ENCODE data around the gene HOTAIR.

HOTAIR gene

DNA sequence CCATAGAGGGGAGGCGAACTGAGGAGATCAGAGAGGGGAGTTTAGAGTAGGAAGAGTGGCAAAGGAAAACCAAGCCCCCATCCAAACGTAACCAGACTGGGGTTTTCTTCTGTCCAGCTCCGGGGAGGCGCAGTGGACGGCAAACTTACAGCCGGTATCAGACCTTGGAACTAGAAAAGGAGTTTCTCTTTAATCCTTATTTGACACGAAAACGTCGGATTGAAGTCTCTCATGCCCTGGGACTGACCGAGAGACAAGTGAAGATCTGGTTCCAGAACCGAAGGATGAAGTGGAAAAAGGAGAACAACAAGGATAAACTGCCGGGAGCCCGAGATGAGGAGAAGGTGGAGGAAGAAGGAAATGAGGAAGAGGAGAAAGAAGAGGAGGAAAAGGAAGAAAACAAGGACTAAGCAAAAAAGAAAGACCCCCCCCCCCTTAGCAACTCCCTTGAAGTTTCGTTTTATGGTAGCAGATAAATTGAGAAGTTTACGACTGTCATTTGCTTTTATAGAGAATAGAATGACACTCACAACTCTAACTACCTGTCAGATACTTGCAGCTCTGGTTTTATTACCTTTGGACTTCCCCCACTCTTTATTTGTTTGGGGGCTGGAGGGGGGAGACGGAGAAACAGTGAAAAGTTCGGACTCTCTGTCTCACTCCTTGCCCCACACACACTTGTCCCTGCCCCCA is 36.4 kb upstream of the HOTAIR start:
- DNase-seq = no peak

DNA sequence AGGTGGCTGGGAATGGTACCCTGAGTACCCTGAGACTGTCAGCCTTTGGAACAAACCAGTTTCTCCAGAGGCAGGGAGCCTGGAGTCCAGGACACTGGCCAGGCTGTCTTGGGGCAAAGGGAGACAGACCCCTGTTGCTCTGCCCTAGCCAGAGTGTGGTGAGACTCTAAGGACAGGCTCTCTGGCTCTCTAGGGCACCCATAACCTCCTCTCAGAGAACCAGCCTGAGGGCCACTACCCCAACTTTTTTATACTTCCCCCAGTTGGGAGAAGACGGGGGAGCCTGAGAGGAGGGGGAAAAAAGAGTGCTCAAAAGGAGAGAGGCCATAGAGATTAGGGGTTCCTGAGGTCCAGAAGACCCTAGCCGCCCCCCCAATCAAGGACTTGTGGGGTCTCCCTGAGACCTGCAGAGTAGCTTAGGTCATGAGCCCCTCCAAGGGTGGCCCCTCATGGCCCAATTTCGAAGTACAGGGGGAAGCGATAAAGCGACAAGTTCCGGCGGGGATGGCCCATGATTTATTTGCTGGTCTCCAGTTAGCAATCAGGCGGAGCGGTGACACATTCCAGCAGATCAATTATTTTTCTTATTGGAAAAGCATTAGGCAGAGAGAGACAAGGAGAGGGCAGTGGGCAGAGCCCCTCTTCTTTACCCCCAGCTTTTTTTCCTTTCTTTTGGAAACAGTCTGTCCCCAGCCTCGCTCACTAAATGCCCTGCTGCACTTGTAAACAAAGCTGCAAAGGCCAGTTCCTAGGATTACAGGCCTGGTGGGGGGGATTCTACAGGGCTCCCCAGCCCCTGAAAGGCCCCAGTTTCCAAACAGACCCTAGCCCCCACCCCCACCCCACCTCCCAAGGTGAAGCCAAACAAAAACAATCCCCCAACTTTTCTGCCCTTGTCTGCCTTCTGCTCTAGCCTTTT is 35.6 kb upstream of the HOTAIR start:
- no peak for DNase-seq

DNA sequence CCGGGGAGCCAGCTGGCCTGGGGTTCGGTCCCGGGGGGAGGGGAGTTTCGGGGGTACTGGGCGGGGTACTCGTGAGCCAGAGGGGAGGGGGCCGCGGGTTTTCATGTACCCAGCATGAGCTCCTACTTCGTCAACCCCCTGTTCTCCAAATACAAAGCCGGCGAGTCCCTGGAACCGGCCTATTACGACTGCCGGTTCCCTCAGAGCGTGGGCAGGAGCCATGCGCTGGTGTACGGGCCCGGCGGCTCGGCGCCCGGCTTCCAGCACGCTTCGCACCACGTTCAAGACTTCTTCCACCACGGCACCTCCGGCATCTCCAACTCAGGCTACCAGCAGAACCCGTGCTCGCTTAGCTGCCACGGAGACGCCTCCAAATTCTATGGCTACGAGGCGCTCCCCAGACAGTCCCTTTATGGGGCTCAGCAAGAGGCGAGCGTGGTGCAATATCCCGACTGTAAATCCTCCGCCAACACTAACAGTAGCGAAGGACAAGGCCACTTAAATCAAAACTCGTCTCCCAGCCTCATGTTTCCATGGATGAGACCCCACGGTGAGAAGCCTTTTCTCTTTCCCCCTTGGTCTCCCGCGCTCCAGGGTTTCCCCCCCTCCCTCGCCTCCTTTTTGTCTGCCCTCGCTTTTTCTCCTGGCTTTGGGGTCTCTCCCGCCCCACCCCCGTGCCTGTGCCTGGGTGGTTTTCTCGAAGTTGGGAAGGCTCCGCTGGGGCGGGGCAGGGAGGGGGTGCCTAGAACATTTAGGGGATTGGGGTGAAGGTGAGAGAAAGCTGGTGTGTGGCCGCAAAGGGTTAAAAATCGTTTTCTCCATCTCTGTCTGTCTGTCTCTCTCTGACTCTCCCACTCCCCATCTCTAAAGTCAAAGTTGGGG is 34.7 kb upstream of the HOTAIR start:
- peak; percentile 45 to 69 (median 62) for DNase-seq

DNA sequence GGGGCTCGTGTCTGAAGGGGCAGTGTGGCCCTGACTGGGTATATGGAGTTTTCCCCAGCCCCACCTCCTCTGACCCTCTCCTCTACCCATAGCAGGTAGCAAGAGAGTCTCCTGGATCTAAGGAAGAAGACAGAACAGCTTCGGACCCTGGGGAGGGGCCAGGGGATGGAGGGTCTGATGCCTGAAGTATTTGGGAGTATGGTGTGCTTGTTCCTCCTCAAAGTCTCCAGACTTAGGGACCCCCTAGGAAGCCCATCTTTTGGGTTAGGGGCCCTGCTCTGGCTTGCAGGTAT is 33.5 kb upstream of the HOTAIR start:
- DNase-seq = no peak

DNA sequence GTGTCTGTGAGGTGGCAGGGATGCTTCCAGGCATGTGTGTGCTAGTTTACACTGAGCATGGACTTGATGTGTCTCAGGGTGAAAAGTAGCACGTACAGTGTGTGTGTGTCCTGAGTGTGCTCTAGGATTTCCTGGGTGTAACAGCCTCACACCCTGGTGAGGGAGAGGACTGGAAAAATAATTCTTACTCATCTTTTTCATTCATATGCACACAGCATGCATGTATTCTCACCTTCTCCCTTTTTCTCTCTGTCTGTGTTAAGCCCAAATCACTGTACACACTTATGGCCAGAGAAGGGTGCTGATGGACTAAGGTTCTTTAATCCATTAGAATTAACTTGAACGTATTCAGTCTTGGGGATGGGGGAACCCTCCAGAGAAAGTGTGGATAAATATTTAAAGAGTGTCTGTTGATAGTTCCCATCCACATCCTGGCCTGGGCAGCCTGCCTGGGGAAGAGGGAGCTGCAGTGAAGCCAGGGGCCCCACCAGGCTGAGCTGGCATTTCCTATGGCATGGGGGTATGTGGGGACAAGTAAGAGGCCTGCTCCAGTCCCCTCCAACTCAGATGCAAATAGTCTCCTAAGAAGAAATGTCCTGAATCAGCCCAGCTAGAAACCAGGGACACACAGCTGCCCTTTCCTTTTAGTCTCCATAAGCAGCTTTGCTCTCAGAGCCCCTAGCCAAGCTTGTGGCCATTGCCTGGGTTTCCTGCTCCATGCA is 32.9 kb upstream of the HOTAIR start:
- no peak for DNase-seq

DNA sequence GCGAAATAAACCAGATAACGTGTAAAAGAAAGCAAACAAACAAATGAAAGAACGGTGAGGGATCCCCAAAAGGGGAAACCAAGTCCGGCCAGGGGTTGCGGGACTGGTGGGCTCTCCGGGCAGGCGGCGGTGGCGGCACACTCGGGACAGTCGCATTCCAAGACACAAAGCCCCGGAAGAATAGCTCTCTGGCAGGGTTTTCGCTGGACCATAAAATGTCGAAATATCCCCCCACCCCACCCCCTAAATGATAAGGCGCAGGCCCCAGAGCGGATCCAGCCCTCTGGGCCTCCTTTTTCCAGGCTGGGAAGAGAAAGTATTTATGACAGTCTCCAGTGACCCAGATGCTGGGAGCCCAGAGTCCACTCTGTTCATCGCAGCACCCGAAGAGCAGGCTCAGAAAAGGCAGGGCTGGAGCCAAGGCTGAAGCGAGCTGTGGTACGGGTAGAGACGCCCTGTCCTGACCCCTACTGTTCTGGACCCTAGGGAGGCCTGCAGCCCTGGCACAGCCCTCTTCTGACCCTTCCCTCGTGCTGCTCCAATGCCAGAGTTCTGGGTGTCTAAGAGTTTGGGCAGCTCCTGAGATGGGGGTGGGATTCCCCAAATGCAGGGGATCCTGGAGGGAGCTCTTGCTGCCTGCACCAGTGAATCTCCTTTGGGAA is 31.9 kb upstream of the HOTAIR start:
- no peak for DNase-seq

DNA sequence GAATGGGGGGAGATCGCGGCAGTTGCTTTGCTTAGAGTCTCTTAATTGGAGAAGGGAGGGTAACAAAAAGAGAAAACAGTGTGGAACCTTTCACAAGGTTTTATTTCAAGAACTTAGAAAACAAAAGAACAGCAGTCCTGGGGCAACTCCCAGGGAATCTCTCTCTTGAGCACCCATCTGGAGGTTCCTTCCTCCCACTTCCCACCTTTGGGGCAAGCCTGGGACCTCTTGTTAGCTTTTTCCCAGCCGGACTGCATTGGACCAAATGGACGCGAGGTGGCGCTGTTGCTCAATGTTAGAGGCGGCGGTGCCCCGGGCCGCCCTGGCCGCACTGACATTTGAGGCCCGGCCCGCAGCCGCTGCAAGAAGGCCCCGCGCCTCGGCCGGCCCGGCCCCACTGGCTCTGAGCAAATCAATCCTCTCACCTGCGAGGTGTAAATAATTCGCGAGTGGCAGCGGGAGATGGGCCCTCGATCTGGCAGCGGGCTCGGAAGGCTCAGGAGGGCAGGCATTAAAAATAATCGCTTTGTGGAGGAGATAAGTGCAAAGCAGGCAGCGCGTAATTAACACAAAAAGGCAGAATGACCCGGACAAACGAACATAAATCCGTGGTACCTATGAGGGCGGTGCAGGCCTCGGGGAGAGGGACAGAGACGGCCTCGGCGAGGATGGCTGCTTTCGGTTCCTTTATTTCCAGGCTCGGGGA is 31.3 kb upstream of the HOTAIR start:
- peak; percentile 85 to 93 (median 91) for DNase-seq

DNA sequence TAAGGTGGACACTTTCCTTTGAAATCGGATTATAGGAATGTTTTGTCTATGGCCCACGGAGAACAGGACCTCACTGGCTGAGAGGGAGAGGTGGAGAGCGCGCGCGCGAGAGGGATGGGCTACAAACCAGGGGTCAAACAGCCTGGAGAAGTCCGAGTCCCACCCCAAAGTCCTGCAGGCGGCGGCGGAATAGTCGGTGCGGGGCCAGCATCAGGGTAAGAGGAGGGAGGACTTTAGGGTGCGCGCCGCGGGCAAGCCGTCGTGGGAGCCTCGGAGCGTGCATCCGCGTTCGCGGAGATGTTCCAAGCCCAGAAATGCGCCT is 30.7 kb upstream of the HOTAIR start:
- DNase-seq = no peak

DNA sequence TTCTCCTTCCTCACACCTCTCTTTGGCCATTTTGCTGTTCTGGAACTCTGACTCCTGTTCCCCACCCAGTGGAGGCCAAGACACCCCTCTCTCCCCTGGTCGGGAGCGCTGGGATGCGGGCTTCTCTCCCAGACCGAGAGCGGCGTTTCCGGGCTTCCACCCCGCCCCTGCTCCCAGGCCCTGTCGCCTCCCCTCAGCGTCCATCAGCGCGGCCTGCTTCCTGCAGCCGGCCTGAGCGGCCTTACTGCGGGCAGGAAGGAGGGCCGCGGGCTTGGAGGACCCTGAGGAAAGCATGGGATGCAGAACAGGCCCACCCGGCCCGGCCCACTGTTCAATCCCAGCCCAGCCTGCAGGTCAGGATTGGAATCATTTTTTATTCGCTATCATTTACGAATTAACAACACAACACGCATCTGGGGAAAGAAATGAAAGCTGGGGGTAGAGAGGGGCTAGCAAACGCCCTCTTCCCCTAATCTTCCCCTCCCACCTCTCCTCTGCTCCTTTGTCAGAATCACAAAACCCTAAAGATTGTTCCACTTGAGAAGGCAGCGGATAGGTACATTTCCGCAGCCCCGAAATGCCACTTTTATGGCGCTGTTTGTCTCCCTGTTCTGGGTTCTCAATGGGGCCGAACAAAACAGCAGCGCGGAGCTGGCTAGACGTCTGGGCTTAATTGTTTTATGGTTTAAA is 30.2 kb upstream of the HOTAIR start:
- DNase-seq = no peak

DNA sequence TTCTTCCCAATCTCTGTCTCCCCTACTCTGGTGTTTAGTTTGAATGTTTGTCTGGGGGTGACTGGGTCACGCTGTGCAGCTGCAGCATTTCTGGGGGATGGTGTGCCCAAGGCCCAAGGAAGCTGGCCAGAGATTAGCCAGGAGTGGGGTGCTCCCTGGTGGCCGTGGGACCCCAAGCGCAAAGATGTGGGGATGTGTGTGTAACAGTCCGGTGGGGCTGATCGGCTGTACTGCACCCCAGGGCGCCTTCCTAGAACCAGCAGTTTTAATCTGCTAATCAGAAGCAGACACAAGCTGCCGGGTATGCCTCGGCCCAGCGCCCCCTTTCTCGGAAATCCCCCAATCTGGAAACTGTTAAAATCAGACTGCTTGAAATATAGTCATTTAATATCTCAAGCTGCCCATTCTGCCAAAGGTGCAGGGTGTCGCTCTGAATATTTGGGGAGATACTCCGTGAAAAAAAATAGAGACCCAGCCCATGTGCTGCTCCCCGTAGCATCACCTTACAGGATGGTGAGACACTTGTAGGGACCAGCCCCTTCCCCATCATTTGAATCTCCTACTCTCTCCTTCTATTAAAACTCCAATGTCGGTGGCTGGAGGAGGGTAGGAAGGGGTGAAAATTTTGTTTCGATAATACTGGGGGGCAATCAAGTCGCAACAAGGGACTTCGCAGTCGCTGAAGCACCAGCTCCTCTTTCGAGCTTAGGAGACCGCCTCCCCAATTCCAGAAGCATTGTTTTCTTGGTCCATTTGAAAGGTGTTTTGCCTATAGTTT is 29.5 kb upstream of the HOTAIR start:
- DNase-seq = no peak

DNA sequence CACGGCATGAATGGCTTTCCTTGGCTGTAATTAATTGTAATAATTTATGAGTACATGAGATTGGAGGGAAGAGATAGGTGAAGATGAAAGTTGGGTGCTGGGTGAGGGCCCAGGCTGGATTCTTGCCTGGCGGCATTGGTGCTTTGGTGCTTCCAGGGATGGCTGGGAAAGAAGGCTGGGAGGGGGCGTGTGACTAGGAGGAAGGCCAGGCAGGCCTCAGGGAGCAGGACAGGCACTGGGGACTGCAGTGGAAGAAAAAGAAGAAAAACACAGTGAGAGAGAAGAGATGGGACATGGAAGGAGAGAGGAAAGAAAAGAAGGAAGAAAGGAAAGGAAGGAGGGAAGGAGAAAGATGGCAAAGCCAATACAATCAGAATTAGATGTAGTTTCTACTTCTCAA is 28.9 kb upstream of the HOTAIR start:
- DNase-seq = no peak

DNA sequence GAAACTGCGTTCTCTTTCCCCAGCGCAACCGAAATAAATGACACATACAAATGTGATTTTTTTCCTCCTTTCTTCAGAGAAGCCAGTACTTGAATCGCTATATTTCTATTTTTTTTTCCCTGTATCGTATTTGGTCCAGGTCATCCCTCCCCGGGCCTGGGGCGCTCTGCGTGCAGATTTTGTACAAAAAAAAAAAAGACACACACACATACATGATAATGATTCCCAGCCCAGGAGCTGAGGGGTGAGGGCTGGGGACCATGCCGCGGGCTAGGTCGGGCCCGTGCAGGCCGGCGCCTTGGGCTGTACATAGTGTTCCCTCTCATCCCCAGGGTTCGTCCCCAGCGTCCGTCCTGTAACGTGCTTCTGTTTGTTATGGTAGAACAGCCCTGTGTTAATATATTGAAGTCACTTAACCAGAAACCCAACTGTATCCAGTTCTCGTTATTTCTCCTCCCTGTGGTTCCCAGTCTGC is 28.2 kb upstream of the HOTAIR start:
- no peak for DNase-seq

DNA sequence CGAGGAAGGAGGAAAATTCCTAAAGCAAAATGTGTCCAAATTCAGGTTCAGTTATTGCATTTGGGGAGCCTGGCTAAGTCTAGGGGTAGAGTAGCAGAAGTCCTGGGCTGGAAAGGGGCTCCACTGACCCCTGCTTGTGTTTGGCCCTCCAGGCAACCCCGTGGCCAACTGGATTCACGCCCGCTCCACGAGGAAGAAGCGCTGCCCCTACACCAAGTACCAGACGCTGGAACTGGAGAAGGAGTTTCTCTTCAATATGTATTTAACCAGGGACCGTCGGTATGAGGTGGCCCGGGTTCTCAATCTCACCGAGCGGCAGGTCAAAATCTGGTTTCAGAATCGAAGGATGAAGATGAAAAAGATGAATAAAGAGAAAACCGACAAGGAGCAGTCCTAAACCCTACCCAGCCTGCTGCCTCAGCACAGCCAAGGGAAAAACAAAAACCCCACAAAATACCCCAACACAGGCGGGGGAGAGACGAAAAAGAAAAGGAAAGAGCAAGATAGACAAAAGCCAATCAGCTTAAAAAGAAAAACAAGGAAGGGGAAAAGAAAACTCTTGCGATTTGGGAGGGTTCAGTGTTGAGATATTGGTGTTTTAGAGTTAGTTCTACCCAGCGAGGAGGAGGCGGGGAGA is 27.6 kb upstream of the HOTAIR start:
- peak in 2 of 3 donors; percentile 45 to 50 for DNase-seq

DNA sequence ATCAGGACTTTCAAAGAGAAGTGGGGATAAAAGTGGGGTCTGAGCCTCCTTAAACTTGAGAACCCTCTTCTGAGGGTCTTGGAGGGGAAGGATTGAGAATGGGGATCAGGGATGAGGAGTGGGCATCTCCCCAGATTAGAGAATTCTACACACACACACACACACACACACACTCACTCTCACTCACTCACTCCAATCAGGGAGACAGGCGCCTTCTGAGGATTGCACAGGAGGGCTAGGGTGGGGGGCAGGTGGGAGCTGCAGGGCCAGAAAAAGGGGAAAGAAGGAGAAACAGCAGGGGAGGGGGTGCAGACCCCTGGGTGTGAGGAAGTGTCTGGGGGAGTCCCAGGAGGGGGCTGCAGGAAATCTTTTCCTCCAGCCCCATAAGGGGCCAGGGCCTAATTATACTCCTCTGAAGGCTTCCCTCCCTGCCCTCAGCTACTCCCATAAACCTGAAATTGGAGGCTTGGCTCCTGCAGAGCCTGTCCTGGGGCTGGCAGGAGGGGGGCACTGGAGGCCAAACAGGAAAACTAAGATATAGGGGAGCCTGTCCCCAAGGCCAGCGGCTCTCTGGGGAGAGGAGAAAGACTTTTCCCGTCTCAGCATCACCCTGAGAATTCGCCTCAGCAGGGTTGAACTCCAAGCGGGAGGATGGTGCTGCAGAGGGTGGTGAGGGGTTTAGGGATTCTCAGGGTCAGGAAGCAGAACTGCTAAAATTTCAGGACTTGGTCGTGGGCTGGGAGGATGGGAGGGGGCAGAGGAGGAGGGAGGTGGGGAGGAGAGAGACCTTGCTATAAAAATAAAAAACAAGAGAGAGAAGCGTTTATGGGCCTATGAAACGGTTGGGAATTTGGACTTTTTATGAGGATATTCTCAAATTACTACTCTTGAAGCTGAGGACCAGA is 26.8 kb upstream of the HOTAIR start:
- no peak for DNase-seq

DNA sequence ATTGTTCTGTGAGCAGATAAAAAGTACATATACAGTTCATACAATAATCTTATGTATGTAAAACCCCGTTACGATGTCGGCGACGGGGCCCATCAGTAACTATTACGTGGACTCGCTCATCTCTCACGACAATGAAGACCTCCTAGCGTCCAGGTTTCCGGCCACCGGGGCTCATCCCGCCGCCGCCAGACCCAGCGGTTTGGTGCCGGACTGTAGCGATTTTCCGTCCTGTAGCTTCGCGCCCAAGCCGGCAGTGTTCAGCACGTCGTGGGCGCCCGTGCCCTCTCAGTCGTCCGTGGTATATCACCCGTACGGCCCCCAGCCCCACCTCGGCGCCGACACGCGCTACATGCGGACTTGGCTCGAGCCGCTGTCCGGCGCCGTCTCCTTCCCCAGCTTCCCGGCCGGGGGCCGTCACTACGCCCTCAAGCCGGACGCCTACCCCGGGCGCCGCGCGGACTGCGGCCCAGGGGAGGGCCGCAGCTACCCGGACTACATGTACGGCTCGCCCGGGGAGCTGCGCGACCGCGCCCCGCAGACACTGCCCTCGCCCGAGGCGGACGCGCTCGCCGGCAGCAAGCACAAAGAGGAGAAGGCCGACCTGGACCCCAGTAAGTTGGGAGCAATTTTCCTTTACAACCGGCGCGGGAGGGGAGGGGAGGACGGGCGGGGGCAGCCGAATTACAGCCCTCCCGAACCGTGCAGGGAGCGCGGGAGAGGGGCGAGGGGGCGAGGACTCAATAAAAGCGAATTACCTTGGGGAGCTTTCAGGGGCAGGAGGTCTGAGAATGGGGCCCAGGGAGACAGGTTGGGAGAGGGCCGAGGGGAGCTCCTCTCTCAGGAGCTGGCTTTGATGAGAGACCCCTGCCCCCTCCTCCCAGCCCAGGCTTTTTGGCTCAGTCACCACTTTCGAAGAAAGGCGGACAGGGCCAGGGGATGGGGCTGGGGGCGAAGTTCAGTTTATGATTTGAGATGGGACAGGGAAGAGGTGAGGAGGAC is 25.7 kb upstream of the HOTAIR start, which contains the start of gene HOXC9:
Gene HOXC9, plus strand, starts transcription at position 46 of the 999 bp plus-strand sequence. Its CDS starts 28 bp downstream, at position 74.
- no peak for DNase-seq

DNA sequence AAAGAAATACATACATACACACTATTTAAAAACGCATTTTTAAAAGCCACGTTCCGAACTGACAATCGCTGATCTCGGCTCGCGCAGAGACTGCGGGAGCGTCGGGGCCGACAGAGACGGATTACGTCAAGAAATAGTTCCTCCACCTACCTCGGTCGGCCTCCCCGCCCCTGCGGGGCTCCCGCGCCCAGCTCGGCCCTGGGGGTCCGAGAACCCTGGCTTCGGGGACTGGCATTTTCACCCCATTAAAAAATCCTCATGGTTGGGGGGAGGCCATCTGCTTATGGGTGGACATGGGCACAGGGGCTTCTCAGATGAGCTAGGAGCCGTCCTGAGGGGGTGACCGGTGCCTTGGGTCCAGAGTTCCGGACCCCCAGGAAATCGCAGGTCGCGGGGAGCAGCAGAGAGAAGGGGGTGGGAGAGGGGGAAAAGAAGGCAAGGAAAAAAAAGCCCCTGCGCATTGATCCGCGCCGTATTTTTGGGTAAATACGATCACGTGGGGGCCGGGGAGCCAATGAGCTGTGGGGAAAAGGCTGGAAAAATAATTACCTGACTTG is 24.9 kb upstream of the HOTAIR start:
- DNase-seq = no peak

DNA sequence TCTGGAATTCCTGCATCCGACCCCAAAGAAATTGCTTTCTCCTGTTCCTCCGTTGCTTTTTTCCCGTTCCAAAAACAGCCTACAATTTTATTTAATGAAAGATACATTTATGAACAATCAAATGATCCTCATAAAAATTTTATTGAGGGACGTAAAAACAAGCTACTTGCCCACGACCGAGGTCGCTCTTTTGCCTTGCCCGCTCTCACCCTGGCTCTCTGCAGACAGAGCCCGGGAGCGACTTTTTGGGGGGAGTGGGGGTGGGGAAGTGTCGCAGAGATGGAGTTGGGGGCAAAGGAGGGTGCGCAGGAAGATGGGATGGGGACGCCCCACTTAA is 24.1 kb upstream of the HOTAIR start:
- DNase-seq = no peak
